ENCODE measurements around the gene CABLES1. TPM values are rescaled to one million over a fixed set of nuclear protein-coding genes. Genes with fewer than 3 reads are reported as not detected.

Gene CABLES1
- total RNA-seq, 1 donor from 2014 or later, result 3.1 TPM

- Mint-ChIP-seq H3K36me3 (ENCODE audit: unreplicated experiment) (no peaks in the 10 kb centered on the region), H3K4me3 (ENCODE audit: unreplicated experiment) (no peak overlapping the region), H3K27me3 (ENCODE audit: unreplicated experiment) (no peaks in the 10 kb centered on the region), H3K4me1 (ENCODE audit: low read depth, unreplicated experiment) (no peaks in the 10 kb centered on the region), H3K9me3 (ENCODE audit: unreplicated experiment) (no peaks in the 10 kb centered on the region), H3K27ac (ENCODE audit: unreplicated experiment) (no peak overlapping the region)
- DNase-seq, result no peak
- TF ChIP-seq CTCF (IDR thresholded peaks at IDR 0.05; ENCODE audit: partially characterized antibody, unreplicated experiment), result no peak
Observed at GRCh38 chr18:23101861-23102432, 33.3 kb upstream of the CABLES1 start.

GRCh38 chr18:23102493-23103261, 32.6 kb upstream of the CABLES1 start:
- no peaks in the 10 kb centered on the region for H3K27me3 Mint-ChIP-seq (ENCODE audit: unreplicated experiment)
- no peak overlapping the region for H3K27ac Mint-ChIP-seq (ENCODE audit: unreplicated experiment)
- no peaks in the 10 kb centered on the region for H3K36me3 Mint-ChIP-seq (ENCODE audit: unreplicated experiment)
- no peaks in the 10 kb centered on the region for H3K9me3 Mint-ChIP-seq (ENCODE audit: unreplicated experiment)
- no peak for DNase-seq
- H3K4me3 Mint-ChIP-seq (ENCODE audit: unreplicated experiment), result no peak overlapping the region
- H3K4me1 Mint-ChIP-seq (ENCODE audit: low read depth, unreplicated experiment), result no peaks in the 10 kb centered on the region
- no peak for TF ChIP-seq CTCF (IDR thresholded peaks at IDR 0.05; ENCODE audit: partially characterized antibody, unreplicated experiment)

- no peaks in the 10 kb centered on the region for H3K27me3 Mint-ChIP-seq (ENCODE audit: unreplicated experiment)
- H3K4me3 Mint-ChIP-seq (ENCODE audit: unreplicated experiment), result no peak overlapping the region
- no peak for DNase-seq
- H3K4me1 Mint-ChIP-seq (ENCODE audit: low read depth, unreplicated experiment), result no peaks in the 10 kb centered on the region
- H3K27ac Mint-ChIP-seq (ENCODE audit: unreplicated experiment), result no peak overlapping the region
- H3K36me3 Mint-ChIP-seq (ENCODE audit: unreplicated experiment), result no peaks in the 10 kb centered on the region
- H3K9me3 Mint-ChIP-seq (ENCODE audit: unreplicated experiment), result no peaks in the 10 kb centered on the region
- no peak for TF ChIP-seq CTCF (IDR thresholded peaks at IDR 0.05; ENCODE audit: partially characterized antibody, unreplicated experiment)
Observed at GRCh38 chr18:23103449-23103848, 31.8 kb upstream of the CABLES1 start.

- TF ChIP-seq CTCF (IDR thresholded peaks at IDR 0.05; ENCODE audit: partially characterized antibody, unreplicated experiment), result no peak
- H3K4me3 Mint-ChIP-seq (ENCODE audit: unreplicated experiment), result no peak overlapping the region
- H3K36me3 Mint-ChIP-seq (ENCODE audit: unreplicated experiment), result no peaks in the 10 kb centered on the region
- no peaks in the 10 kb centered on the region for H3K4me1 Mint-ChIP-seq (ENCODE audit: low read depth, unreplicated experiment)
- H3K27ac Mint-ChIP-seq (ENCODE audit: unreplicated experiment), result no peak overlapping the region
- no peak for DNase-seq
- no peaks in the 10 kb centered on the region for H3K9me3 Mint-ChIP-seq (ENCODE audit: unreplicated experiment)
- no peaks in the 10 kb centered on the region for H3K27me3 Mint-ChIP-seq (ENCODE audit: unreplicated experiment)
Observed at GRCh38 chr18:23105030-23105429, 30.3 kb upstream of the CABLES1 start.

- H3K27ac Mint-ChIP-seq (ENCODE audit: unreplicated experiment), result no peak overlapping the region
- TF ChIP-seq CTCF (IDR thresholded peaks at IDR 0.05; ENCODE audit: partially characterized antibody, unreplicated experiment), result no peak
- DNase-seq, result no peak
Observed at GRCh38 chr18:23105581-23106219, 29.6 kb upstream of the CABLES1 start.

More at GRCh38 chr18:23105581-23106219, 29.6 kb upstream of the CABLES1 start:
- H3K27me3 Mint-ChIP-seq (ENCODE audit: unreplicated experiment), result no peaks in the 10 kb centered on the region
- H3K36me3 Mint-ChIP-seq (ENCODE audit: unreplicated experiment), result no peaks in the 10 kb centered on the region
- no peak overlapping the region for H3K4me3 Mint-ChIP-seq (ENCODE audit: unreplicated experiment)
- no peaks in the 10 kb centered on the region for H3K9me3 Mint-ChIP-seq (ENCODE audit: unreplicated experiment)
- H3K4me1 Mint-ChIP-seq (ENCODE audit: low read depth, unreplicated experiment), result no peaks in the 10 kb centered on the region

Measured in glutamatergic neuron (in vitro differentiated cells).